Amniotic epithelial cell (primary cell): ENCODE data around the gene LAIR2.

ENCODE experiments used
- DNase-seq: peaks from one replicate; pipeline ENCODE4 v3.0.0-alpha.2; 2010; ENCODE audit warnings: low read depth

The LAIR2 gene

DNA sequence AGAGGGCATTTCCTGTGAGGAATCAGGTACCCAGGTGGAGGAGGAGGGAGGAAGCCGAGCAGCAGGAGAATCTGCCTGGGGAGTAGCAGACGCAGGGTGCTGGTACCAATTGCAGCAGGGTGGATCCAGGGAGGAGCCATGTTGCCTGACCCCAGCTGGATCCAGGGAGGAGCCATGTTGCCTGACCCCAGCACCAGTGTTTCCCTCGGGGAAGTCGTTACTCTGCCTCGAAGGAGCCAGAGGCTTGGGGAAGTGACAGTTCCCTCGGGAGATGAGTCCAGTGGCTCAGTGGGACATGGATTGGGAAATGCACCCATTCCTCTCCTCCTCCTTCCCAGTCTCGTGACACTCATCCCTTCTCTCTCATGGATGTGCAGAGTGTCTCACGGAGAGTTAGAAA is 31.5 kb downstream of the LAIR2 start:
- DNase-seq = no peak

DNA sequence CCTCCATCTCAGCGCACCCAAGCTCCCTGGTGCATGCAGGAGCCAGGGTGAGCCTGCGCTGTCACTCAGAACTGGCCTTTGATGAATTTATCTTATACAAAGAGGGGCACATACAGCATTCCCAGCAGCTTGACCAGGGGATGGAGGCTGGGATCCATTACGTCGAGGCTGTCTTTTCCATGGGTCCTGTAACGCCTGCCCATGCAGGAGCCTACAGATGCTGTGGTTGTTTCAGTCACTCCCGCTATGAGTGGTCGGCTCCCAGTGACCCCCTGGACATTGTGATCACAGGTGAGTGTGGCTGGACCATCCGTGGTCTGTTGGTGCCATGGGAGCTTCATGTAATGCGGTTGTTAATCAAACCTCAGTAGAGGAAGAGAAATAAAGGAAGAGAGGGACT is 33.0 kb downstream of the LAIR2 start:
- DNase-seq = no peak

- no peak for DNase-seq
These were observed 34.3 kb downstream of the LAIR2 start for GRCh38 chr19:54536956-54537355.

DNA sequence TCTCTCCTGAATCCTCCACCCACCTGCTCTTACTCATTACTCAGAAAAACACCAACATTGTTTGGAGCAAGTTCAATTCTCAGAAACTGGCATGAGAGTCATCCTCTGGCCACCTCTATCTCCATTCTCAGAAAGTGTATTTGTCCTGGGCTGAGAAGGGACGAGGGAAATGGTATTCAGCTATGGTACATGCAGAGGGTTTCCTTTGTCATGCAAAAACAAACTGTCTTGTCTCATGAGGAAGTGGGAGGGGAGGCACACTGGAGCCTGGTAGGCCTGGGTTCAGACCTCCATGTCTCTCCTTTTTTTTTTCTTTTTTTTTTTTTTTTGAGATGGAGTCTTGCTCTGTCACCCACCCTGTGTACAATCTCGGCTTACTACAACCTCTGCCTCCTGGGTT is 39.1 kb downstream of the LAIR2 start:
- DNase-seq = no peak

DNA sequence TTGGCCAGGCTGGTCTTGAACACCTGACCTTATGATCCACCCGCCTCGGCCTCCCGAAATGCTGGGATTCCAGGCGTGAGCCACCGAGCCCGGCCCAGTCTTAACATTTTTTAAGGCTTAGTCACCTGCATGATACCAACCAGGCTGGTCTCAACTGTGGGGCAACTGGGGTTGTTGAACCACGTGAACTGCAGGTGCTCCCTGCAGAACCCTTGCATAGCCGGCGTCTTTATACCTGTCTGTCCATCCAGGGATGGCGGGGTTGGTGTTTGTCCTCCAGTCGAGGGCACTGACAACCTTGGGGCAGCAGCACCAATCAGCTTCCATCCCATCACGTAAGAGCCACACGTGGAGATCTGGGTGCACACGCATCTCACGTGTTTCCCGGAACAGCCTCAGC is 46.2 kb downstream of the LAIR2 start:
- no peak for DNase-seq

GRCh38 chr19:54549224-54549623 is 46.6 kb downstream of the LAIR2 start:
- no peak for DNase-seq

DNA sequence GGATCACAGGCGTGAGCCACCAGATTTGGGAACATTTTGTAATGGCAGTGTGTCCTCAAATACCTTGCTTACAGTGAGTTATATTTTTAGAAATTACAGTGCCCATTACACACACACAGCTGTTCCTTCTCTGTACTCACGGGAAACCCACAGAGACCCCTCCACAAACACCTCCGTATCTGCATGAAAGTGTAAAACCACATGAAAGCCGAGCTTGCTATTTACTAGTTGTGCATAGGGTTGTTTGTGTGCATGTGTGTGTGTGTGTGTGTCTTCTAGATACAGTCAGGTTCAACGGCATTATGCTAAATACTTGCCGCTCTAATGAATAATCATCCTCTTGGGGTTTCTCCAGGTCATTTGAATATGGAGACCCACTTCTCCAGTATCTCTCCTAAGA is 48.7 kb downstream of the LAIR2 start:
- DNase-seq = no peak

GRCh38 chr19:54551950-54552912 is 49.6 kb downstream of the LAIR2 start:
- DNase-seq = no peak

DNA sequence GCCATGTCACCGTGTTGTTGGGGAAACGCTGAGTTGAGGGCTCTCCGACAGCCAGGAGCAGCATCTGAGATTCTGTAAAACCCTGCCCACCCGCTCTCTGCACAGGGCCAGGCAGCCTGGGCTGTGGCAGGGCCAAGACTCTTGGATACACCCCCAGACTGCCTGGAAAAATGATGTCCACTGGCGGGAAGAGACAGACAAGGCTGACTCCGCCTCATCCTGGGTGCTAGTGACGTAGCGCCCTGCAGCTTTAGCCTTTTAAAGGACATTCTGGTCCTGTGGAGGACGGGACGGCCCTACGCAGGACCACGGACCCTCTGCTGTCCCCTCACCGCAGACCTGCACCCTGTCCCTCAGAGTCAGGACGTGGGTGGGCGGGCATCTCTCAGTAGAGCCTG is 50.3 kb downstream of the LAIR2 start:
- no peak for DNase-seq

GRCh38 chr19:54554006-54554405 is 51.4 kb downstream of the LAIR2 start:
- DNase-seq = no peak

- DNase-seq = no peak
These were observed 52.3 kb downstream of the LAIR2 start for GRCh38 chr19:54554896-54555295.

- no peak for DNase-seq
These were observed 53.6 kb downstream of the LAIR2 start for GRCh38 chr19:54556194-54556593.

DNA sequence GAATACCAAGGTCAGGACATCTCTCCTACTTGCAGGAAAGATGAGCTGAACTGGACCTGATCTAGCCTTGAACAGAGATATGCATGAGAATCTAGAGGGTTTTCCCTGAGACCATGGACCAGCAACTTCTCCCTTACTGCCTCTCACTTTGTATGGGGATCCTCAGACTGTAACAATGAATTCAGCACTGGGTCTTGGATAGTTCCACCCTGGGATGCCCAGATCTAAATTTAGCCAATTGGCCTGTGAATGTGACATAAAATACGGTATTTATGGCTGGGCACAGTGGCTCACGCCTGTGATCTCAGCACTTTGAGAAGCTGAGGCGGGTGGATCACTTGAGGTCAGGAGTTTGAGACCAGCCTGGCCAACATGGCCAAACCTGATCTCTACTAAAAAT is 55.7 kb downstream of the LAIR2 start:
- DNase-seq = no peak
